GM12892 (cell line): ENCODE results near the gene HUNK.

Source experiments
- POLR2A ChIP-seq: IDR thresholded peaks from 2 replicates; pipeline ENCODE4 v1.6.1; 2011; ENCODE audit warnings: low read depth, low read length, control low read depth
- POLR2AphosphoS5 ChIP-seq: IDR thresholded peaks from 2 replicates; pipeline ENCODE4 v1.6.1; 2011; ENCODE audit warnings: low read depth, low read length, control low read depth
- TAF1 ChIP-seq: IDR thresholded peaks from 2 replicates; pipeline ENCODE4 v1.6.1; 2011; ENCODE audit warnings: low read depth, mild to moderate bottlenecking, control low read depth, low read length, borderline replicate concordance

GRCh38 chr21:31938330-31939301 lies 65.8 kb downstream of the HUNK start:
- TF ChIP-seq TAF1, result no peak
- no peak for TF ChIP-seq POLR2A
- no peak for TF ChIP-seq POLR2AphosphoS5
